ENCODE data around the gene PTH1R. TPM values are rescaled to one million over a fixed set of nuclear protein-coding genes. Genes with fewer than 3 reads are reported as not detected.

Gene PTH1R
- polyA plus RNA-seq, 2 of the 4 experiments (the other 2 are of a cell fraction), result 0.45 to 0.53 TPM

- Histone ChIP-seq H3K4me3 (no peak overlapping the region), H3K9me3 (peaks cover 25% of the 10 kb centered on the region; the same call in 2 of the 3 replicates), H3K4me1 (no peaks in the 10 kb centered on the region), H3K4me2 (no peak overlapping the region), H3K27ac (no peak overlapping the region)
- ChIA-PET POLR2A (no interaction called here), CTCF (no interaction called here)
- 0% methylated on average over 1 of the region's 1 CpG for WGBS (ENCODE audit: missing lambda C conversion rate)
- DNase-seq (ENCODE audit: low read depth in 1 of 2, low spot score in 1 of 2) (no peak), ATAC-seq (no peak), FAIRE-seq (no peak)
- TF ChIP-seq PHF8 (IDR thresholded peaks at IDR 0.05; ENCODE audit: borderline replicate concordance, low read depth) (no peak), FOXS1 (CRISPR knock-in tag; IDR thresholded peaks at IDR 0.05) (no peak)
Measured at GRCh38 chr3:46840491-46840890, 37.0 kb upstream of the PTH1R start.

DNA sequence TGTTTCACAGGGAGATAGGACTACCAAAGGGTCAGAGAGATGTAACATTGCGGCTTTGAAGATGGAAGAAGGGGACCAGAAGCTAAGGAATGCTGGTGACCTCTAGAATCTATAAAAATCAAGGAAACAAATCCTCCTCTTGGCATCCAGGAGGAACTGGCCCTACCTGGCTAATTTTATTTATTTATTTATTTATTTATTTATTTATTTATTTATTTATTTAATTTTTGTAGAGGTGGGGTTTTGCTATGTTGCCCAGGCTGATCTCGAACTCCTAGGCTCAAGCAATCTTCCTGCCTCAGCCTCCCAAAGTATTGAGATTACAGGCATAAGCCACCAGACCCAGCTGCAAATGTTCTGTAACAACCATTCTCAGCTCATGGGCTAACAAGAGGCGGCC is 34.0 kb upstream of the PTH1R start:
- ChIA-PET CTCF (no interaction called here), POLR2A (no interaction called here)
- H3K4me2 ChIP-seq, result no peak overlapping the region
- TF ChIP-seq PHF8 (IDR thresholded peaks at IDR 0.05; ENCODE audit: borderline replicate concordance, low read depth) (no peak), ZC3H11A (IDR thresholded peaks at IDR 0.05) (peak; percentile 39), TP53 (CRISPR knock-in tag; IDR thresholded peaks at IDR 0.05) (no peak), MYC (IDR thresholded peaks at IDR 0.05; ENCODE audit: borderline replicate concordance, low read length) (no peak), EHF (CRISPR knock-in tag; IDR thresholded peaks at IDR 0.05) (no peak), RARB (CRISPR knock-in tag; IDR thresholded peaks at IDR 0.05) (no peak), RAD21 (conservative IDR thresholded peaks at IDR 0.05 in 1 of 2, IDR thresholded peaks at IDR 0.05 in 1 of 2) (no peak)
- FAIRE-seq (no peak), ATAC-seq (no peak), DNase-seq (ENCODE audit: low read depth in 1 of 2, low spot score in 1 of 2) (no peak)
- no peak overlapping the region for H3K27ac ChIP-seq
- WGBS (ENCODE audit: missing lambda C conversion rate), result 40% methylated on average over 3 of the region's 3 CpGs
- peaks cover 20% of the 10 kb centered on the region; the same call in 2 of the 3 replicates for H3K9me3 ChIP-seq
- H3K4me3 ChIP-seq, result no peak overlapping the region
- no peaks in the 10 kb centered on the region for H3K4me1 ChIP-seq

DNA sequence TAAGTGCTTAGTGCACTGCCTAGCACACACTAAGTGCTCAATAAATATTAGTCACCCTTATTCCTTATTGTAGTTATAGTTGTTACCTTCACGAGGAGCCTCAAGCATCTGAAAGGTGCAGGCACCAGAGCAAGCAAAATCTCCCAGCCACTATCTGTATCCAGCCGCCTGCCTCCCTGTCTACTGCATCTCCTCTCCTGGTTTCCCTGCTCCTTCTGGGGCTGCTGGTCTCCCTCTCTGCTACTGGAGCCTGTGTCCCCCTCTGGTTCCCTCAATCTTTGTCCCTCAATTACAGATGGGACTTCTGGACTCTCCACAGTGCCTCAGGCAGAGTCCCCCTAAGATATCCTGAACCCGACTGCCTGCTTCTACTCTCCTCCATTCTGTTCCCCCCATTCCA is 33.1 kb upstream of the PTH1R start:
- FAIRE-seq, result no peak

More for the DNA sequence above, 33.1 kb upstream of the PTH1R start:
- Histone ChIP-seq H3K4me3 (no peak overlapping the region), H3K9me3 (peaks cover 15% of the 10 kb centered on the region; the same call in 2 of the 3 replicates), H3K4me1 (no peaks in the 10 kb centered on the region), H3K4me2 (no peak overlapping the region), H3K27ac (no peak overlapping the region)
- ATAC-seq (no peak), DNase-seq (ENCODE audit: low read depth in 1 of 2, low spot score in 1 of 2) (no peak)
- no peak for TF ChIP-seq HDAC2 (IDR thresholded peaks at IDR 0.05)
- TF ChIP-seq, protein P1, sequence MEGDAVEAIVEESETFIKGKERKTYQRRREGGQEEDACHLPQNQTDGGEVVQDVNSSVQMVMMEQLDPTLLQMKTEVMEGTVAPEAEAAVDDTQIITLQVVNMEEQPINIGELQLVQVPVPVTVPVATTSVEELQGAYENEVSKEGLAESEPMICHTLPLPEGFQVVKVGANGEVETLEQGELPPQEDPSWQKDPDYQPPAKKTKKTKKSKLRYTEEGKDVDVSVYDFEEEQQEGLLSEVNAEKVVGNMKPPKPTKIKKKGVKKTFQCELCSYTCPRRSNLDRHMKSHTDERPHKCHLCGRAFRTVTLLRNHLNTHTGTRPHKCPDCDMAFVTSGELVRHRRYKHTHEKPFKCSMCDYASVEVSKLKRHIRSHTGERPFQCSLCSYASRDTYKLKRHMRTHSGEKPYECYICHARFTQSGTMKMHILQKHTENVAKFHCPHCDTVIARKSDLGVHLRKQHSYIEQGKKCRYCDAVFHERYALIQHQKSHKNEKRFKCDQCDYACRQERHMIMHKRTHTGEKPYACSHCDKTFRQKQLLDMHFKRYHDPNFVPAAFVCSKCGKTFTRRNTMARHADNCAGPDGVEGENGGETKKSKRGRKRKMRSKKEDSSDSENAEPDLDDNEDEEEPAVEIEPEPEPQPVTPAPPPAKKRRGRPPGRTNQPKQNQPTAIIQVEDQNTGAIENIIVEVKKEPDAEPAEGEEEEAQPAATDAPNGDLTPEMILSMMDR (IDR thresholded peaks at IDR 0.05), result no peak
- TF ChIP-seq RAD21 (conservative IDR thresholded peaks at IDR 0.05 in 1 of 2, IDR thresholded peaks at IDR 0.05 in 1 of 2), result no peak
- no peak for TF ChIP-seq RFX5 (IDR thresholded peaks at IDR 0.05)
- no peak for TF ChIP-seq RCOR1 (IDR thresholded peaks at IDR 0.05; ENCODE audit: low read depth, low read length)
- no peak for TF ChIP-seq NFE2L2 (conservative IDR thresholded peaks at IDR 0.05; ENCODE audit: low read length)
- TF ChIP-seq EHF (CRISPR knock-in tag; IDR thresholded peaks at IDR 0.05), result no peak
- TF ChIP-seq FOSB (CRISPR knock-in tag; IDR thresholded peaks at IDR 0.05), result no peak
- no peak for TF ChIP-seq ELK1 (IDR thresholded peaks at IDR 0.05; ENCODE audit: low read depth, low read length)
- no peak for TF ChIP-seq HOXB5 (CRISPR knock-in tag; IDR thresholded peaks at IDR 0.05)
- TF ChIP-seq MAX (IDR thresholded peaks at IDR 0.05), result no peak
- TF ChIP-seq, protein P2, sequence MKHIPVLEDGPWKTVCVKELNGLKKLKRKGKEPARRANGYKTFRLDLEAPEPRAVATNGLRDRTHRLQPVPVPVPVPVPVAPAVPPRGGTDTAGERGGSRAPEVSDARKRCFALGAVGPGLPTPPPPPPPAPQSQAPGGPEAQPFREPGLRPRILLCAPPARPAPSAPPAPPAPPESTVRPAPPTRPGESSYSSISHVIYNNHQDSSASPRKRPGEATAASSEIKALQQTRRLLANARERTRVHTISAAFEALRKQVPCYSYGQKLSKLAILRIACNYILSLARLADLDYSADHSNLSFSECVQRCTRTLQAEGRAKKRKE (CRISPR knock-in tag; IDR thresholded peaks at IDR 0.05; ENCODE audit: low read depth), result no peak
- no peak for TF ChIP-seq ZC3H11A (IDR thresholded peaks at IDR 0.05)
- ChIA-PET CTCF (interaction anchor here (1.3 kb wide), 1 partner anchor 24 kb away, joined by 3 read pairs; no protein-coding TSS in a partner anchor), POLR2A (no interaction called here)
- WGBS (ENCODE audit: missing lambda C conversion rate), result 60% methylated on average over 3 of the region's 3 CpGs
